Measurements from ENCODE around the gene TSGA10IP. TPM values are rescaled to one million over a fixed set of nuclear protein-coding genes. Genes with fewer than 3 reads are reported as not detected.

The TSGA10IP gene
- total and polyA plus RNA-seq, 10 of the 15 experiments (the other 5 are each of a cell fraction or from before 2014, with no cell fraction given), result not detected

DNA sequence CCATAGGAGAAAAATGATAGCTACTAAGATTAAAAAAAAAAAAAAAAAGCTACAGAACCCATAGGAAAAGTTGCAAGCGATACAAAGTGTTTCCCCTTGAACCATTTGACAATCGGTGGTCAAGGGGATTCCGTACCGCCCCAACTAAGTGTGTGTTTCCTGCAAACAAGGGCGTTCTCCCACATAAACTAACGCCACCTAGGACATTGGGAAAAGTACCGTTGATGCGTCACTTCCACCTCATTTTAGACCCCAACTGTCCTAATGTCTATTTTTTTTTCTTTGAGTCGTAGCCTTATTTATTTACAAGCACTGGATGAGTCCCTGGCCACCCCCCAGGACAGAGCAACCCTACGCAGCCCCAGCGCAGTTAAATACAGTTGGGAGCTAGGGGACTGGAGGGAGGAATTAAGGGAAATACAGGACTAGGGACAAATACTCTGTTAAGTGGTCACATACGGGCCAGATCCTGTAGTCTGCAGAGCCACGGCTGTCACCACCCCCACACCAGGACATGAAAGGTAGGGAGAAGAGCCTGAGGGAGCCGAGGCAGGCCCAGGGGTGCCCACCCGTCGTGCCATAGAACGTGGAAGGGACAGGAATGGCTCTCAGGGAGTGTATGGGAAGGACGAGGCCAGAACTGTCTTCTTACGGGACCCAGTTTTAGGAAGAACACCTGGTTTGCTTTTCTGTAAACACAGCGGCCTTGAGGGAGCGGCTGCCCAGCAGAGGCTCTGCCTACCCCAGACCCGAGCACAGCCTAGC lies 37.7 kb downstream of the TSGA10IP start:
- no peaks in the 10 kb centered on the region for H3K27me3 ChIP-seq (replicated peaks in 1 of 2; ENCODE audit: control insufficient read depth in 2 of 2, insufficient read depth in 2 of 2, low read length in 1 of 2)
- no peak overlapping the region for H3K4me3 ChIP-seq
- in situ Hi-C loops (cut with MboI), result no loop called here
- no peaks in the 10 kb centered on the region for H3K4me1 ChIP-seq (ENCODE audit: control insufficient read depth, insufficient read depth, low read length)
- FAIRE-seq, result no peak
- no peaks in the 10 kb centered on the region for H3K79me2 ChIP-seq (ENCODE audit: control insufficient read depth, insufficient read depth, low read length)
- 68% methylated on average over 22 of the region's 22 CpGs for WGBS (ENCODE audit: insufficient coverage, insufficient replicate concordance, low lambda C conversion rate, missing lambda C conversion rate)
- no TSS peak for BruUV-seq (replicated peaks)
- peaks cover 0 to 5% of the 10 kb centered on the region in 2 experiments; a peak in 3 of 4 replicates for H3K36me3 ChIP-seq (ENCODE audit: control insufficient read depth in 2 of 2, insufficient read depth in 2 of 2, low read length in 1 of 2)
- ChIA-PET POLR2A (interaction anchor here (0.6 kb wide), 1 partner anchor 22 kb away, joined by 3 read pairs; no protein-coding TSS in a partner anchor), RAD21 (ENCODE audit: unreplicated experiment) (interaction anchor here (1.9 kb wide), 1 partner anchor 93 kb away, joined by 5 read pairs; the partner anchor contains the start of gene CCDC85B), CTCF (interaction anchor here (0.6 to 4.8 kb wide), 2 partner anchors 98 to 166 kb away, joined by 3 to 51 read pairs; no protein-coding TSS in a partner anchor), SMC1A (ENCODE audit: uncharacterized antibody, unreplicated experiment) (interaction anchor here (0.6 to 4.4 kb wide), 2 partner anchors 98 to 318 kb away, joined by 3 to 28 read pairs; no protein-coding TSS in a partner anchor)
- TF ChIP-seq MEF2B (IDR thresholded peaks at IDR 0.05; ENCODE audit: partially characterized antibody, poor library complexity, severe bottlenecking), result no peak
- no peak for TF ChIP-seq RCOR1 (conservative IDR thresholded peaks at IDR 0.05; ENCODE audit: low read depth, low read length)
- TF ChIP-seq SMARCA5 (IDR thresholded peaks at IDR 0.05), result no peak
- TF ChIP-seq SP1 (IDR thresholded peaks at IDR 0.05; ENCODE audit: low read depth, low read length), result no peak
- no peak for TF ChIP-seq CHD1 (IDR thresholded peaks at IDR 0.05; ENCODE audit: low read depth, low read length)
- no peak for TF ChIP-seq HDAC6 (IDR thresholded peaks at IDR 0.05; ENCODE audit: unreplicated experiment)
- no peak for TF ChIP-seq CREB1 (IDR thresholded peaks at IDR 0.05; ENCODE audit: low read depth)
- TF ChIP-seq MTA3 (IDR thresholded peaks at IDR 0.05; ENCODE audit: borderline replicate concordance, low read length), result no peak
- TF ChIP-seq PAX5 (IDR thresholded peaks at IDR 0.05; ENCODE audit: borderline replicate concordance, low read depth, low read length), result no peak
- no peak for TF ChIP-seq YY1 (IDR thresholded peaks at IDR 0.05; ENCODE audit: low read depth, low read length)
- TF ChIP-seq, protein P1, sequence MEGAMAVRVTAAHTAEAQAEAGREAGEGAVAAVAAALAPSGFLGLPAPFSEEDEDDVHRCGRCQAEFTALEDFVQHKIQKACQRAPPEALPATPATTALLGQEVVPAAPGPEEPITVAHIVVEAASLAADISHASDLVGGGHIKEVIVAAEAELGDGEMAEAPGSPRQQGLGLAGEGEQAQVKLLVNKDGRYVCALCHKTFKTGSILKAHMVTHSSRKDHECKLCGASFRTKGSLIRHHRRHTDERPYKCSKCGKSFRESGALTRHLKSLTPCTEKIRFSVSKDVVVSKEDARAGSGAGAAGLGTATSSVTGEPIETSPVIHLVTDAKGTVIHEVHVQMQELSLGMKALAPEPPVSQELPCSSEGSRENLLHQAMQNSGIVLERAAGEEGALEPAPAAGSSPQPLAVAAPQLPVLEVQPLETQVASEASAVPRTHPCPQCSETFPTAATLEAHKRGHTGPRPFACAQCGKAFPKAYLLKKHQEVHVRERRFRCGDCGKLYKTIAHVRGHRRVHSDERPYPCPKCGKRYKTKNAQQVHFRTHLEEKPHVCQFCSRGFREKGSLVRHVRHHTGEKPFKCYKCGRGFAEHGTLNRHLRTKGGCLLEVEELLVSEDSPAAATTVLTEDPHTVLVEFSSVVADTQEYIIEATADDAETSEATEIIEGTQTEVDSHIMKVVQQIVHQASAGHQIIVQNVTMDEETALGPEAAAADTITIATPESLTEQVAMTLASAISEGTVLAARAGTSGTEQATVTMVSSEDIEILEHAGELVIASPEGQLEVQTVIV (IDR thresholded peaks at IDR 0.05; ENCODE audit: borderline replicate concordance, partially characterized antibody), result no peak
- no peak for TF ChIP-seq ESRRA (IDR thresholded peaks at IDR 0.05; ENCODE audit: low read length)
- no peak for TF ChIP-seq MXI1 (IDR thresholded peaks at IDR 0.05; ENCODE audit: low read depth, low read length)
- TF ChIP-seq, protein P2, sequence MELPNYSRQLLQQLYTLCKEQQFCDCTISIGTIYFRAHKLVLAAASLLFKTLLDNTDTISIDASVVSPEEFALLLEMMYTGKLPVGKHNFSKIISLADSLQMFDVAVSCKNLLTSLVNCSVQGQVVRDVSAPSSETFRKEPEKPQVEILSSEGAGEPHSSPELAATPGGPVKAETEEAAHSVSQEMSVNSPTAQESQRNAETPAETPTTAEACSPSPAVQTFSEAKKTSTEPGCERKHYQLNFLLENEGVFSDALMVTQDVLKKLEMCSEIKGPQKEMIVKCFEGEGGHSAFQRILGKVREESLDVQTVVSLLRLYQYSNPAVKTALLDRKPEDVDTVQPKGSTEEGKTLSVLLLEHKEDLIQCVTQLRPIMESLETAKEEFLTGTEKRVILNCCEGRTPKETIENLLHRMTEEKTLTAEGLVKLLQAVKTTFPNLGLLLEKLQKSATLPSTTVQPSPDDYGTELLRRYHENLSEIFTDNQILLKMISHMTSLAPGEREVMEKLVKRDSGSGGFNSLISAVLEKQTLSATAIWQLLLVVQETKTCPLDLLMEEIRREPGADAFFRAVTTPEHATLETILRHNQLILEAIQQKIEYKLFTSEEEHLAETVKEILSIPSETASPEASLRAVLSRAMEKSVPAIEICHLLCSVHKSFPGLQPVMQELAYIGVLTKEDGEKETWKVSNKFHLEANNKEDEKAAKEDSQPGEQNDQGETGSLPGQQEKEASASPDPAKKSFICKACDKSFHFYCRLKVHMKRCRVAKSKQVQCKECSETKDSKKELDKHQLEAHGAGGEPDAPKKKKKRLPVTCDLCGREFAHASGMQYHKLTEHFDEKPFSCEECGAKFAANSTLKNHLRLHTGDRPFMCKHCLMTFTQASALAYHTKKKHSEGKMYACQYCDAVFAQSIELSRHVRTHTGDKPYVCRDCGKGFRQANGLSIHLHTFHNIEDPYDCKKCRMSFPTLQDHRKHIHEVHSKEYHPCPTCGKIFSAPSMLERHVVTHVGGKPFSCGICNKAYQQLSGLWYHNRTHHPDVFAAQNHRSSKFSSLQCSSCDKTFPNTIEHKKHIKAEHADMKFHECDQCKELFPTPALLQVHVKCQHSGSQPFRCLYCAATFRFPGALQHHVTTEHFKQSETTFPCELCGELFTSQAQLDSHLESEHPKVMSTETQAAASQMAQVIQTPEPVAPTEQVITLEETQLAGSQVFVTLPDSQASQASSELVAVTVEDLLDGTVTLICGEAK (IDR thresholded peaks at IDR 0.05; ENCODE audit: borderline replicate concordance), result no peak
- TF ChIP-seq EED (IDR thresholded peaks at IDR 0.05; ENCODE audit: low read depth), result no peak
- no peak for TF ChIP-seq ZNF622 (IDR thresholded peaks at IDR 0.05)
- no peak for TF ChIP-seq CBX3 (IDR thresholded peaks at IDR 0.05; ENCODE audit: borderline replicate concordance, low read depth)
- TF ChIP-seq, protein P3, sequence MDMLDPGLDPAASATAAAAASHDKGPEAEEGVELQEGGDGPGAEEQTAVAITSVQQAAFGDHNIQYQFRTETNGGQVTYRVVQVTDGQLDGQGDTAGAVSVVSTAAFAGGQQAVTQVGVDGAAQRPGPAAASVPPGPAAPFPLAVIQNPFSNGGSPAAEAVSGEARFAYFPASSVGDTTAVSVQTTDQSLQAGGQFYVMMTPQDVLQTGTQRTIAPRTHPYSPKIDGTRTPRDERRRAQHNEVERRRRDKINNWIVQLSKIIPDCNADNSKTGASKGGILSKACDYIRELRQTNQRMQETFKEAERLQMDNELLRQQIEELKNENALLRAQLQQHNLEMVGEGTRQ (IDR thresholded peaks at IDR 0.05; ENCODE audit: borderline replicate concordance, low read depth, low read length), result no peak
- DNase-seq (ENCODE audit: low read depth, low spot score), result no peak
- H3K9me3 ChIP-seq (replicated peaks; ENCODE audit: control insufficient read depth, insufficient read depth, low read length), result no peaks in the 10 kb centered on the region
- H3K27ac ChIP-seq (ENCODE audit: control insufficient read depth, insufficient read depth), result no peak overlapping the region
- no peaks in the 10 kb centered on the region for H4K20me1 ChIP-seq (ENCODE audit: control insufficient read depth, insufficient read depth)
- intact Hi-C loops (cut with micrococcal nuclease; ENCODE audit: unreplicated experiment), result no loop called here
- no peak overlapping the region for H3K4me2 ChIP-seq (ENCODE audit: control insufficient read depth, insufficient read depth)
- ATAC-seq, result no peak
- no peak overlapping the region for H3K9ac ChIP-seq (ENCODE audit: control insufficient read depth, insufficient read depth, low read length)
- H2AFZ ChIP-seq (ENCODE audit: control insufficient read depth, low read depth, low read length), result no peak overlapping the region
